HG03342 (cell line): ENCODE measurements around the gene CUL9.

Experiments
- ATAC-seq: cut with Tn5 transposase; IDR thresholded peaks from one replicate; pipeline ENCODE4 v1.9.1; 2021; ENCODE audit warnings: mild to moderate bottlenecking, moderate library complexity; ENCODE audit not compliant: unreplicated experiment

Gene CUL9

DNA sequence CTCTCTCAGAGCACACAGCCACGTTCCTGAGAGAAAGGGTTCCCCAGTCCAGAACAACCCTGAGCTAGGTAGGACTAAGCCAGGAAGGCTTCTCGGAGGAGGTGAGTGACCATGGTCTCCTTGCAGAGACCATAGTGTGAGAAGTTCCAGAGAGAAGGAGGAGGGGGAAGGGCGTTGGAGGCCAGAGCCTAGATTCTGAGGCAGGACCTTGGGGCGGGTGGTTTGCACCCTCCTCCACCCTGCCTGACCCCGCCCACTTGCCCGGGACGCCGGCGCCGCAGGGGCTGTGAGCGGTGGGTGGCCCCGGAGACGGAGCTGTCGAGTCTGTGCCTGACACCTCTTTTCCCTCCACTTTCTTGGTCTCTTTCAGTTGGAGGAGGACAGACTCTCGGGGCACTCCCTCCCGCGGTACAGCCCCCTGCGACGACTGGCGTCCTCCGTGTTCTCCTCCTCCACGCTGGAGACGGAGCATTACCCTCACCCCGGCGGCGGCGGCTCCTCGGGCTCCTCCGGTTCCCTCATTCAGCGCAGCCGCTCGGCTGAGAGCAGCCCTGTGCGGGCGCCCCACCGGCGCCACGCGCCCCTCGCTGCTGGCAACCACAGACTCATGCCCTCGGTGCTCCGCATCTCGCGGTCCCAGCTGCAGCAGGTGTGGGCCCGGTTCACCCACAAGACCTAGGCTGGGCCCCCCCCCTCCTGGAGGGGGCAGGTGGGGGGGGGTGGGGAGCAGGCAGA lies 87.4 kb downstream of the CUL9 start:
- no peak for ATAC-seq

DNA sequence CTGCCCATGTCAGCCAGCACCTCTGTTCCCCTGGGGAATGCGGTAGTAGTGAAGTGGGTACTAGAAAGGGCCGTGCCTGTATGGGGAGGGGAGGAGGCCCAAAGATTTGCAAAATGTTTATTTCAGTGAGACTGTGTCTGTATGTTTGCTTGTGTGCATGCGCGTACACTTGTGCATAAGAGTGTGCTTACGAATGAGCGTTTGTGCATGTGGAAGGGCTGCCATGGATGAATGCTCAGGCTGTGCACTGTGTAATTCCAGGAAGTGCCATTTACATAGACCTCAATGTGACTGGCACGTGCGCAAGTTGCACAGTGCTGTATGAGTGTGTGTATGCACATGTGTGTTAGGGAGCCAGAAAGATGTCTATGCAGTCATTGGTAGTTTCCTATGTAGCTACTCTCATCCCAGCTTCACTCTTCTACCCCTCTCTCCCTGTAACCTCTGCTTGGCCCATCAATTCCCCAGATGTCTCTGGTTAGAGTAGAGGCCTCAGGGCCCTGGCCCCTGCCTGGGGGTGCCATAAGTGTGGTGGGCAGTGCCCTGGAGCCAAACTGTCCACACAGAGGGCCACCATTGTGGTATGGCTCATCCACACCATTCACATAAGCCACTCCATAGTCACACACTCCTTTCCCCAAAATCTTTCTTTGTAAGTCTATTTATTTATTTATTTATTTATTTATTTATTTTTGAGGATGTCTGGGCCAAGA lies 89.3 kb downstream of the CUL9 start:
- ATAC-seq = no peak

DNA sequence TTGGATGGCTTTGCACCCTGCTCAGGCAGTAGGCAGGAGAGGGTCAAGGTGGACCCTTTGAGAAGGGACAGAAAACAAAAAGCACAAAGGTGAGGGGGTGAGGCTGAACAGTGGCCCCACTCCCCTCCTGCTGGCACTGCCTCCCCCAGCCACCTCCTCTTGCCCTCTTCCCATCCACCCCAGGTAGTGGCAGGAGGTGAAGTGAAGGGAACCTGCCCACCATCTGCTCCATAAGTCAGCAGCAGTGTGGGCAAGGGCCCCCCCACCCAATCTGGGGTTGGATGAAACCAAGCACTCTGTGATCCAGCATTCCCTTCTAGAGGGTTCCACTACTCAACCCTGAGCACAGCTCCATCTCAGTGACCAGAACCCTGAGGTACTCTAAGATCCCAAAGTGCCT lies 89.9 kb downstream of the CUL9 start:
- no peak for ATAC-seq

DNA sequence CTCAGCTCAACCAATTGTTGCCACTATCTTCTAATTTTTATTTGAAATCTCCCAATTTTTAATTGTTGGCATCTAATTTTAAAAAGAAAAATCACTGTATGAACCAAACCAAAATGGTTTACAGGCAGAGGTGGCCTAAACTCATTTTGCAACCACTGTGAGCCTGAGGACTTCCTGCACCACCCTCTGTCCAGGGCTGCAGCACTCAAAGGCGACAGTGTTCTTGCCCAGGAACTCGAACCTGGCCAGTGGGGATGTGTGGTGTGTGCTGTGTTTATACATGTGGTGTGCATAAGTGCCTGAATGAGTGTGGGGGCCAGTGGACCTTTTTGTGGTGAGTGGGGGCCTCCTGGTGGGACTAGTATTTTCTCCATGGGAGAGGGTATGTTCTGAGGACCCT lies 91.7 kb downstream of the CUL9 start:
- no peak for ATAC-seq
